K562 (cell line): Measurements from ENCODE around the gene FAM156A. TPM values are rescaled to one million over a fixed set of nuclear protein-coding genes. Genes with fewer than 3 reads are reported as not detected.
"Not testable (repeated sequence)": the region's sequence is repeated elsewhere in the genome, so short reads cannot be mapped to it uniquely, and the experiment has no call there.

Source experiments
- ATAC-seq: fragments of 200-7000 bp; cut with Tn5 transposase; 3 replicates; pipeline ENCODE4 v1.9.1; 2020; ENCODE audit warnings: moderate library complexity
- BruUV-seq: library from RNA; stranded (reverse); fragments of 400-500 nt; replicated peaks from 2 replicates; lab custom pipeline; 2021; lab: Mats Ljungman, UMichigan
- CTCF ChIA-PET: fragments of 300-600 bp; formaldehyde crosslinking; extraction: SDS; loops from one replicate; lab custom pipeline; 2021; ENCODE audit warnings: low intra/inter-chr PET ratio; lab: Yijun Ruan, JAX
- POLR2A ChIA-PET: fragments of 300-600, 350-650 bp; sonication (Branson Sonifier 250); formaldehyde crosslinking; extraction: SDS; loops from one replicate; lab custom pipeline; 2021; ENCODE audit warnings: antibody characterized with exemption, inconsistent platforms; lab: Yijun Ruan, JAX
- DNase-seq, 4 experiments: peaks; one replicate each; pipeline versions ENCODE4 v3.0.0 to v3.0.0-alpha.2; 2011 to 2018; ENCODE audit warnings: low spot score in 3 of 4, mixed read lengths in 3 of 4; ENCODE audit errors: extremely low read depth in 1 of 4
- FAIRE-seq: peaks from 2 replicates; lab custom pipeline; 2011; peaks lifted over from hg19 to GRCh38; lab: Jason Lieb, UNC
- H2AFZ ChIP-seq: 2 replicates; pipeline ENCODE4 v1.6.0; 2011; ENCODE audit warnings: low read depth, low read length, control low read depth, inconsistent platforms
- H3K27ac ChIP-seq: fragments of 200-600 bp; 3 replicates; pipeline ENCODE4 v1.8.0; 2011; ENCODE audit warnings: low read depth, mild to moderate bottlenecking, control low read depth, inconsistent platforms, low read length, moderate library complexity, mixed read lengths; ENCODE audit errors: extremely low read depth
- H3K27me3 ChIP-seq, 2 experiments: fragments of 300-600 bp in 1 of 2; 2 replicates in 1 of 2; 3 replicates in 1 of 2; pipeline versions ENCODE4 v1.6.0 to v1.8.0; 2011; ENCODE audit warnings: inconsistent platforms in 2 of 2, low read length in 2 of 2, mild to moderate bottlenecking in 1 of 2, mixed read lengths in 1 of 2, moderate library complexity in 1 of 2; ENCODE audit not compliant: control insufficient read depth in 2 of 2, insufficient read depth in 2 of 2
- H3K36me3 ChIP-seq: fragments of 300-600 bp; 3 replicates; pipeline ENCODE4 v1.8.0; 2011; ENCODE audit warnings: mild to moderate bottlenecking, low read length, inconsistent platforms; ENCODE audit not compliant: control insufficient read depth, insufficient read depth
- H3K4me1 ChIP-seq, 2 experiments: fragments of 200-600 bp in 1 of 2; replicated peaks in 1 of 2; 2 replicates in 1 of 2; 3 replicates in 1 of 2; pipeline versions ENCODE4 v1.5.1 to v1.8.0; 2011; ENCODE audit warnings: inconsistent platforms in 2 of 2, low read length in 2 of 2, mild to moderate bottlenecking in 1 of 2, mixed read lengths in 1 of 2, moderate library complexity in 1 of 2; ENCODE audit not compliant: control insufficient read depth in 2 of 2, insufficient read depth in 2 of 2
- H3K4me2 ChIP-seq: 2 replicates; pipeline ENCODE4 v1.6.1; 2011; ENCODE audit warnings: low read length, control low read depth, inconsistent platforms, mixed read lengths; ENCODE audit not compliant: insufficient read depth
- H3K4me3 ChIP-seq: fragments of 200-600 bp; sonication (generic), shearing (Covaris generic); 2 replicates; pipeline ENCODE4 v1.5.1; 2016; ENCODE audit warnings: control low read depth, inconsistent platforms
- H3K79me2 ChIP-seq: fragments of 200-600 bp; 3 replicates; pipeline ENCODE4 v1.8.0; 2011; ENCODE audit warnings: low read length, inconsistent platforms; ENCODE audit not compliant: control insufficient read depth, insufficient read depth
- H3K9ac ChIP-seq, 2 experiments: 2 replicates each; pipeline versions ENCODE4 v1.6.0 to v1.6.1; 2011; ENCODE audit warnings: low read depth in 2 of 2, low read length in 2 of 2, control low read depth in 1 of 2, inconsistent platforms in 1 of 2, mild to moderate bottlenecking in 1 of 2, mixed read lengths in 1 of 2; ENCODE audit not compliant: insufficient read depth in 1 of 2
- H3K9me1 ChIP-seq: one replicate; pipeline ENCODE4 v1.6.0; 2011; ENCODE audit warnings: inconsistent platforms, mild to moderate bottlenecking, low read length, moderate library complexity; ENCODE audit not compliant: control insufficient read depth, insufficient read depth
- H3K9me3 ChIP-seq: replicated peaks from 2 replicates; pipeline ENCODE4 v1.5.1; 2011; ENCODE audit warnings: low read depth, low read length, inconsistent platforms; ENCODE audit not compliant: control insufficient read depth, insufficient read depth
- H4K20me1 ChIP-seq: replicated peaks from 2 replicates; pipeline ENCODE4 v1.6.1; 2011; ENCODE audit warnings: low read length, inconsistent platforms, mixed read lengths; ENCODE audit not compliant: control insufficient read depth, insufficient read depth
- EP400 ChIP-seq: fragments of 450-650 bp; IDR thresholded peaks from 2 replicates; pipeline ENCODE4 v1.6.1; 2017; ENCODE audit warnings: antibody characterized with exemption, mild to moderate bottlenecking, moderate library complexity
- ZBTB7A ChIP-seq: IDR thresholded peaks from 2 replicates; pipeline ENCODE4 v1.6.1; 2011; ENCODE audit warnings: low read depth, mild to moderate bottlenecking, low read length, moderate library complexity, borderline replicate concordance; ENCODE audit not compliant: control insufficient read depth
- ZFX ChIP-seq: sonication (generic); formaldehyde crosslinking; IDR thresholded peaks from 2 replicates; pipeline ENCODE4 v1.8.0; 2022; ENCODE audit warnings: mild to moderate bottlenecking, missing genetic modification reagents, moderate library complexity
- WGBS: fragments of 100-300 bp; shearing (Covaris generic); methylation state at CpG from one replicate; pipeline ENCODE4 v1.1.6; 2016; ENCODE audit warnings: low coverage, mixed read lengths; ENCODE audit not compliant: insufficient coverage; ENCODE audit errors: missing lambda C conversion rate; 5-methylcytosine and 5-hydroxymethylcytosine counted together
- in situ Hi-C: fragments of 300-500 bp; cut with MboI; formaldehyde crosslinking; loops from 4 replicates; pipeline ENCODE4 v1.15.0; 2018; ENCODE audit warnings: inconsistent platforms, mixed read lengths
- intact Hi-C: fragments of 100-400 bp; cut with micrococcal nuclease; formaldehyde crosslinking; loops from 2 replicates; pipeline ENCODE4 v1.14.2; 2022
- polyA plus RNA-seq, 8 experiments: library from polyadenylated mRNA; depleted of rRNA in 4 of 8; stranded (reverse) in 5 of 8; unstranded in 3 of 8; fragments of >200 nt; fragmentation: Nextera tagmentation in 2 of 8; fragmentation: Illumina TruSeq in 1 of 8; extraction: Ambion mirVana in 2 of 8; extraction: Trizol in 1 of 8; gene quantifications; 2 replicates each; pipeline versions ENCODE4 v1.2.1 to v1.2.3, GENCODE V29; 2011 to 2014; ENCODE audit warnings: inconsistent platforms in 1 of 8, missing spikeins in 1 of 8
- total RNA-seq, 7 experiments: library from RNA; depleted of rRNA in 6 of 7; stranded (reverse); fragments of >200 nt in 6 of 7; fragmentation: Illumina TruSeq in 2 of 7; extraction: Trizol in 2 of 7; gene quantifications; 2 replicates each; pipeline versions ENCODE4 v1.2.1 to v1.2.3, GENCODE V29; 2011 to 2021; ENCODE audit warnings: low replicate concordance in 1 of 7
- TF ChIP-seq, protein P1 (sequence below): conservative IDR thresholded peaks from 2 replicates; pipeline ENCODE4 v1.6.1; 2011; ENCODE audit warnings: low read depth, mild to moderate bottlenecking, low read length; ENCODE audit not compliant: control insufficient read depth
- TF ChIP-seq, protein P2 (sequence below), 2 experiments: fragments of 450-650 bp; formaldehyde crosslinking in 1 of 2; IDR thresholded peaks; 2 replicates each; pipeline versions ENCODE4 v1.4.0 to v1.6.1; 2014 to 2020; ENCODE audit warnings: mild to moderate bottlenecking in 2 of 2, borderline replicate concordance in 1 of 2, low read depth in 1 of 2

The FAM156A gene
- total and polyA plus RNA-seq, 9 of the 15 experiments (the other 6 are each of a cell fraction or from before 2014, with no cell fraction given), result 1.9 to 20.3 (median 8.6) TPM

DNA sequence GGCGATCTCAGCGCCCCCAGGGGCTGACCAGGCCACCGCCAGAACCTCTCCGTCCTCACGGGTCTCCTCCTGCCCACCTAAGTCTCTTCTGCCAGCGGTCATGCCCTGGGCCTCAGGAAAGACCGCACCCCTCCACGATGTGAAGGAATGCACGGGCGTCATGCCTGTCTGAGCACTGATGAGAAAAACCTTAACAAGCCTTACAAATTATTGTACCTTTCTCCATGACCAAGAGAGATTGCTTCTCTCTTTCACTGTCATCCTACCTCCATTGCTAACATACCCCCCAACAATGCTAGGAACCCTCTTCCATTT, 22.9 kb downstream of the FAM156A start:
- peak overlapping the region; percentile 72 for H3K4me3 ChIP-seq
- H3K79me2 ChIP-seq, in situ Hi-C loops, H3K36me3 ChIP-seq, H3K27me3 ChIP-seq, H3K4me1 ChIP-seq: not testable (repeated sequence)
- 17% methylated on average over 9 of the region's 10 CpGs for WGBS
- TF ChIP-seq ZFX, result 0 out of 2 replicates have a peak, but pooled peaks have one; percentile 37
- peak; percentile 7; the same call in 1 of the 2 replicates for TF ChIP-seq EP400
- TF ChIP-seq, protein P1, sequence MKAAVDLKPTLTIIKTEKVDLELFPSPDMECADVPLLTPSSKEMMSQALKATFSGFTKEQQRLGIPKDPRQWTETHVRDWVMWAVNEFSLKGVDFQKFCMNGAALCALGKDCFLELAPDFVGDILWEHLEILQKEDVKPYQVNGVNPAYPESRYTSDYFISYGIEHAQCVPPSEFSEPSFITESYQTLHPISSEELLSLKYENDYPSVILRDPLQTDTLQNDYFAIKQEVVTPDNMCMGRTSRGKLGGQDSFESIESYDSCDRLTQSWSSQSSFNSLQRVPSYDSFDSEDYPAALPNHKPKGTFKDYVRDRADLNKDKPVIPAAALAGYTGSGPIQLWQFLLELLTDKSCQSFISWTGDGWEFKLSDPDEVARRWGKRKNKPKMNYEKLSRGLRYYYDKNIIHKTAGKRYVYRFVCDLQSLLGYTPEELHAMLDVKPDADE, result 0 out of 2 replicates have a peak, but pooled peaks have one; percentile 4
- TF ChIP-seq ZBTB7A, result peak; percentile 28; the same call in 1 of the 2 replicates
- TF ChIP-seq, protein P2, sequence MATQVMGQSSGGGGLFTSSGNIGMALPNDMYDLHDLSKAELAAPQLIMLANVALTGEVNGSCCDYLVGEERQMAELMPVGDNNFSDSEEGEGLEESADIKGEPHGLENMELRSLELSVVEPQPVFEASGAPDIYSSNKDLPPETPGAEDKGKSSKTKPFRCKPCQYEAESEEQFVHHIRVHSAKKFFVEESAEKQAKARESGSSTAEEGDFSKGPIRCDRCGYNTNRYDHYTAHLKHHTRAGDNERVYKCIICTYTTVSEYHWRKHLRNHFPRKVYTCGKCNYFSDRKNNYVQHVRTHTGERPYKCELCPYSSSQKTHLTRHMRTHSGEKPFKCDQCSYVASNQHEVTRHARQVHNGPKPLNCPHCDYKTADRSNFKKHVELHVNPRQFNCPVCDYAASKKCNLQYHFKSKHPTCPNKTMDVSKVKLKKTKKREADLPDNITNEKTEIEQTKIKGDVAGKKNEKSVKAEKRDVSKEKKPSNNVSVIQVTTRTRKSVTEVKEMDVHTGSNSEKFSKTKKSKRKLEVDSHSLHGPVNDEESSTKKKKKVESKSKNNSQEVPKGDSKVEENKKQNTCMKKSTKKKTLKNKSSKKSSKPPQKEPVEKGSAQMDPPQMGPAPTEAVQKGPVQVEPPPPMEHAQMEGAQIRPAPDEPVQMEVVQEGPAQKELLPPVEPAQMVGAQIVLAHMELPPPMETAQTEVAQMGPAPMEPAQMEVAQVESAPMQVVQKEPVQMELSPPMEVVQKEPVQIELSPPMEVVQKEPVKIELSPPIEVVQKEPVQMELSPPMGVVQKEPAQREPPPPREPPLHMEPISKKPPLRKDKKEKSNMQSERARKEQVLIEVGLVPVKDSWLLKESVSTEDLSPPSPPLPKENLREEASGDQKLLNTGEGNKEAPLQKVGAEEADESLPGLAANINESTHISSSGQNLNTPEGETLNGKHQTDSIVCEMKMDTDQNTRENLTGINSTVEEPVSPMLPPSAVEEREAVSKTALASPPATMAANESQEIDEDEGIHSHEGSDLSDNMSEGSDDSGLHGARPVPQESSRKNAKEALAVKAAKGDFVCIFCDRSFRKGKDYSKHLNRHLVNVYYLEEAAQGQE (IDR thresholded peaks at IDR 0.05; ENCODE audit: borderline replicate concordance), result not testable (repeated sequence)
- TF ChIP-seq, protein P2 (CRISPR knock-in tag; IDR thresholded peaks at IDR 0.05; ENCODE audit: low read depth), result 0 out of 2 replicates have a peak, but pooled peaks have one; percentile 20
- TF ChIP-seq, all 486 proteins: peak for 5; not testable (repeated sequence) for 481
- DNase-seq, H3K9me3 ChIP-seq, H4K20me1 ChIP-seq, FAIRE-seq, H3K9me1 ChIP-seq, CTCF ChIA-PET, intact Hi-C loops: not testable (repeated sequence)
- Histone ChIP-seq H2AFZ (peak overlapping the region; percentile 95), H3K27ac (peak overlapping the region; percentile 90), H3K4me2 (peak overlapping the region; percentile 88), H3K9ac (peak overlapping the region; percentile 83 to 97)
- peak; percentile 41 for ATAC-seq
- TSS peak; percentile 79 for BruUV-seq
- POLR2A ChIA-PET, result interaction anchor here (0.7 kb wide), 1 partner anchor 12 kb away, joined by 5 read pairs; no protein-coding TSS in a partner anchor
